GM10266 (cell line): ENCODE data around the gene LBX2.
A peak's percentile ranks its signal among the peaks of the same experiment; 100 is the strongest.
"Not testable (repeated sequence)": the region's sequence is repeated elsewhere in the genome, so short reads cannot be mapped to it uniquely, and the experiment has no call there.

ENCODE experiments used
- DNase-seq: peaks from one replicate; pipeline ENCODE4 v3.0.0; 2012; ENCODE audit errors: extremely low spot score
- TF ChIP-seq, protein P1 (sequence below): IDR thresholded peaks from 2 replicates; pipeline ENCODE4 v1.5.1; 2012; ENCODE audit warnings: mild to moderate bottlenecking, low read depth; ENCODE audit not compliant: control insufficient read depth, insufficient read depth; ENCODE audit errors: missing control alignments

LBX2 gene

DNA sequence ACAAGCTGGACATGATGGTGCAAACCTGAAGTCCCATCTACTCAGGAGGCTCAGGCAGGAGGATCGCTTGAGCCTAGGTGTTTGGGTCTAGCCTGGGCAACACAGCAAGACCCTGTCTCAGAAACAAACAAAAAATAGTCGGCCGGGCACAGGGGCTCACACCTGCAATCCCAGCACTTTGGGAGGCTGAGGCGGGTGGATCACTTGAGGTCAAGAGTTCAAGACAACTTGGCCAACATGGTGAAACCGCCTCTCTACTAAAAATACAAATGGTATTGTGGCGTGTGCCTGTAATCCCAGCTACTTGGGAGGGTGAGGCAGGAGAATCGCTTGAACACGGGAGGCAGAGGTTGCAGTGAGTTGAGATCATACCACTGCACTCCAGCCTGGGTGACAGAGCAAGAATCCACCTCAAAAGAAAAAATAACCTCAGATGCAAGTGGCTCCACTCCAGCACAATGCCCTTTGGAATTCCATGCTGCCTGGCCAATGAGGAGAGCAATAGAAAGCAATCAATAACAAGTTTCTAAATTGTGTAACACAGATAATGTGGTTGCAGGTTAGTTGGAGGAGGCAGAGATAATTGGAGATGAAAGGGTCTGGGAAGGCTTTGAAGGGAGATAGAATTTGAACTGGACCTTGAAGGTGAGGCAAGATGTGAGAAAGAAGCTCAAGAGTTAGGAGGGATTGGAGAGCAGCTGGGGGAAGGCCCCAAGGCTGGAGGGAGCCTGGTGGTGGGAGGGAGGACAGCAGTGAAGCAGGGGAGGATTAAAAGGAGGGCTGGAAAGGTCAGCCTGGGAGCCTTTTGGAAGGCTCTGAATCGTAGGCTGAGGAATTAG, 10.5 kb downstream of the LBX2 start:
- TF ChIP-seq, protein P1, sequence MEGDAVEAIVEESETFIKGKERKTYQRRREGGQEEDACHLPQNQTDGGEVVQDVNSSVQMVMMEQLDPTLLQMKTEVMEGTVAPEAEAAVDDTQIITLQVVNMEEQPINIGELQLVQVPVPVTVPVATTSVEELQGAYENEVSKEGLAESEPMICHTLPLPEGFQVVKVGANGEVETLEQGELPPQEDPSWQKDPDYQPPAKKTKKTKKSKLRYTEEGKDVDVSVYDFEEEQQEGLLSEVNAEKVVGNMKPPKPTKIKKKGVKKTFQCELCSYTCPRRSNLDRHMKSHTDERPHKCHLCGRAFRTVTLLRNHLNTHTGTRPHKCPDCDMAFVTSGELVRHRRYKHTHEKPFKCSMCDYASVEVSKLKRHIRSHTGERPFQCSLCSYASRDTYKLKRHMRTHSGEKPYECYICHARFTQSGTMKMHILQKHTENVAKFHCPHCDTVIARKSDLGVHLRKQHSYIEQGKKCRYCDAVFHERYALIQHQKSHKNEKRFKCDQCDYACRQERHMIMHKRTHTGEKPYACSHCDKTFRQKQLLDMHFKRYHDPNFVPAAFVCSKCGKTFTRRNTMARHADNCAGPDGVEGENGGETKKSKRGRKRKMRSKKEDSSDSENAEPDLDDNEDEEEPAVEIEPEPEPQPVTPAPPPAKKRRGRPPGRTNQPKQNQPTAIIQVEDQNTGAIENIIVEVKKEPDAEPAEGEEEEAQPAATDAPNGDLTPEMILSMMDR: no peak

DNA sequence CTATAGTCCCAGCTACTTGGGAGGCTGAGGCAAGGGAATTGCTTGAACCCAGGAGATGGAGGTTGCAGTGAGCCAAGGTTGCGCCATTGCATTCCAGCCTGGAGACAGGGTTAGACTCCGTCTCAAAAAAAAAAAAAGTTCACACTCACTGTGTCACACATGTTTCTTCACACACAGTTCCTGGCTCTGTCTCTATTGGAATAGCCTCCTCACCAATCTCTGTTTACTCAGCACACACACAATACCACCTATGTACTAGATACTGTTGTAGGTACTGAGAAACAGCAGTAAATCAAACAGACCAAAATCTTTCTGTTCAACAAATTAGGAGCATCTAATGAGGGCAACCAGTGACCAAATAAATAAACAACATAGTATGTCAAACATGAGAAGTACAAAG, 13.3 kb downstream of the LBX2 start:
- no peak for DNase-seq
- TF ChIP-seq, protein P1: no peak

More for the DNA sequence above, 10.5 kb downstream of the LBX2 start:
- DNase-seq: no peak

DNA sequence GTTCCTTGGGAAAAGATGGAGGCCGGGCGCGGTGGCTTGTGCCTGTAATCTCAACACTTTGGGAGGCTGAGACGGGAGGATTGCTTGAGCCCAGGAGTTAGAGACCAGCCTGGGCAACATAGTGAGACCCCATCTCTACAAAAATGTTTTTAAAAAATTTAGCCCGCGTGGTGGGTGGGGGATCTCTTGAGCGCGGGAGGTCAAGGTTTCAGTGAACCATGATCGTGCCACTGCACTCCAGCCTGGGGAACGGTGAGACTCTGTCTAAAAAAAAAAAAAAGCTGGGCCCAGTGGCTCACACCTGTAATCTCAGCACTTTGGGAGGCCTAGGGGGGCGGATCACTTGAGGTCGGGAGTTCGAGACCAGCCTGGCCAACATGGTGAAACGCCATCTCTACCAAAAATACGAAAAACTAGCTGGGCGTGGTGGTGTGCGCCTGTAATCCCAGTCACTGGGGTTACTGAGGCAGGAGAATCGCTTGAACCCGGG, 15.7 kb downstream of the LBX2 start:
- DNase-seq: not testable (repeated sequence)

DNA sequence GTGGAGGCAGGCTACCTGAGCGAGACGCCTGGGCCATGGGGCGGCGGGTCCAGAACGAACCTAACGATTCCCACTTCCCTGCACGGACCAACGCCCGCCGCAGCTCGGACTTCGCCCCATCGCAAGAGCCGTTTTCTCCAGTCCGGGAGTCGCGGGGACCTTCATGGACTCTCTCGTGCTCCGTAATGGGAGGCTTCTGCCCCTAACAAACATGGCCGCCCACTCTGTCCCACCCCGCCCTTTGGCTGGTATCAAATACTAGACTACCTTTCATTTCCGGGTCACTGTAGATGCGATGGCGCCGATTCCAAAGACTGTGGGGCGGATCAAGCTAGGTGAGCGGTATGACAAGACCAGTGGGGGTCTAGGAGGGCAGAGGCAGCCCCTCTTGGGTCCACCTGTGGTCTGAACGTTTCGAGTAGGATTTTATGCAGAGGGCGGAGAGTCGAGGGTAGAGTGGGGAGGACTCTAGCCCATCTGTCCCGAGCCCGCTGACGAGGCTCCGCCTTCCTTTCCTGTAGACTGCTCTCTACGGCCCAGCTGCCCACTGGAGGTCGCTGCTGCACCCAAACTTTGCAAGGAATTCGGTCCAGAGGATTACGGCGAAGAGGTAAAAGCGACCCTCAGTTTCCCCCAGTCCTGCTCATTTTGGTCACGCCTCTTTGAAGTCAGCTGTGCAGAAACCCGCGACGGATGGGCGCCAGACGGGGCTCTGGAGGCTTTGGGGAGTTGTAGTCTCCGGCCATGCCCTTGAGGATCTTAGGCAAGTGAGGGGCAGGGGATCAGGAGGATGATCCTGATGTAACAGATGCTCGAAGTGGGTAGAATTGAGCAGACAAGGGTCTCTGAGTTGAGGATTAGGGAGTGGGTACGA, 16.4 kb downstream of the LBX2 start, which contains the start of the genes CCDC142 and TTC31:
Gene CCDC142, minus strand, starts transcription at position 198 of the 874 bp plus-strand sequence. Its CDS starts 161 bp downstream, at position 37.
Gene TTC31, plus strand, starts transcription at position 281 of the 874 bp plus-strand sequence. Its CDS starts 15 bp downstream, at position 296.
- TF ChIP-seq, protein P1: peak; percentile 96
- DNase-seq: peak; percentile 93

DNA sequence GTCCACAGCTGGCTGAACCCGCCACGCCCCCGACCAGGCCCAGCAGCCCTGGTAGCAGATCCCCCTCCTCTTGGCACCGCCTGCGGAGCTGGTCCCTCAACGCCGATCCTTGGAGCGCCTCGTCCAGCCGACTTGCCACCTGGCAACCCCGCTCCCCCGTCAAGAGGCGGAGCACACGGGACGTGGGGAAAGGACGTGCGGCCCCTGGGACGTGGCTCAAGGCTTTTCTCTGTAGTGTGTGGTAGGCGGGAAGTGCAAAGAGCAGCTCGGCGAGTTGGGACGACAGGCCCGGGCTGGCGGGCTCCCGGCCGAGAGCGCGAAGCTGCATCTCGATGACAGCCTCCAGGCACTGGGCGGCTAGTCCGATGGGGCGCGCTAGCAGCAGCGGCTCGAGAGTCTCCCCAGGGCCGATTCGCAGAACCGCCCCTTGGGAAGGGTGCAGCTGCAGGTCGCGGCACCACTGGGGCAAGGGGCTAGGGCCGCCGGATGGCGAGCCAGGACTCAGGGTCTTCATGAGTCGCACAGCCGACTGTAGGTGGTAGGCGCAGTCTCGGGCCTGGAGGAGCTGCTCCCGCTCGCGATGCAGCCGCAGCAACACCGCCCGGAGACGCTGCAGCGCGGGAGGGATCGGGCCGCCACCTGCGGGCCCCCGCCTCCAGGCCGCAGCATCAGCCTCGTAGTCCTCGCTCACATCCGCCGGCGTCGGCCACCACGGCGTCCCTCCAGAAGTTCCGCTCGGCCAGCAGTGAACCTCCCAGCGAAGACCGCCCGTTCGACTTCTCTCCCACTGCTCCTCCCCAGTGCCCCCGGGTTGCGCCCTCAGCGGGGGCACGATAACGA, 17.2 kb downstream of the LBX2 start:
- TF ChIP-seq, protein P1: no peak

DNA sequence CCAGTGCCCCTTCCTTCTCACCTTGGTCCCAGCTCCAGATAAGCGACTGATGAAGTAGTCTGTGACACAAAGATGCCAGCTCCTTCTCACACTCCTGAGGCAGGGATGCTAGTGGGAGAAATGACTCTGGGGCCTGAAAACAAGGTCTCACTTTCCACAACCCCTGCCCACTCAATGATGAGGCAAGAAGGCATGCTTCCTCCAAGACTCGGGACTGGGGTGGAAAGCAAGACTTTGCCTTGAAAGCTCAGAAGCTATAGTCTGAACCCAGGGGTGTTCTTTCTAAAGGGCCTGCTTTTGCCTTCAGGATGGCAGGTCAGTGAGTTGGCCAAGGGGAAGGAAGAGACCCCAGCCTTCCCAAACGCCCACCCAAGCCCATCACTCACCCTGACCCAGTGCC, 18.0 kb downstream of the LBX2 start:
- DNase-seq: no peak
- TF ChIP-seq, protein P1: no peak

More for the DNA sequence above, 17.2 kb downstream of the LBX2 start:
- peak; percentile 60 for DNase-seq

DNA sequence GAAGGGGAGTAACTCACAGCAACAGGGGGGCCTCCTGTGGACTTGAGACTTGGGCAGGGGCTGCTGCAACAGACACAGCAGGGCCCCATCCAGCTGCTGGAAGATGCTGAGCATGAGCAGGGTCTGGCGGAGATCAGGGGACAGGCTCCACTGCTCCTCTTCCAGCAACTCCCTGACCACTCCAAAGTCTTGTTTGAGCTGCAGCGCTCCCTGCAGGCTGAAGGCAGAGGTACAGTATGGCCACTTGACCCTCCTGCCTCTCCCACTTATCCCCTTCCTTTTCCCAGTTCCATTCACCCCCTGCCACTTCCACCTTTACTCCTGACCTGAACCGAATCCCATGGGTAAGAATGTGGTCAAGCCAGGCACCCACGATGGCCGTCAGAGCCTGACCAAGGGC, 24.5 kb downstream of the LBX2 start:
- DNase-seq: no peak
- TF ChIP-seq, protein P1: peak; percentile 49
